Urinary bladder (tissue), 4 donors: ENCODE results near the gene ZNF431. TPM values are rescaled to one million over a fixed set of nuclear protein-coding genes. Genes with fewer than 3 reads are reported as not detected.
"Not testable (repeated sequence)": the region's sequence is repeated elsewhere in the genome, so short reads cannot be mapped to it uniquely, and the experiment has no call there.

Experiments used
- DNase-seq: peaks from one replicate; pipeline ENCODE4 v3.0.0-alpha.2; 2015; ENCODE audit errors: extremely low spot score
- H3K27ac ChIP-seq: one replicate; pipeline ENCODE4 v1.5.1; 2013; ENCODE audit warnings: low read depth, mild to moderate bottlenecking, moderate library complexity
- H3K36me3 ChIP-seq: one replicate; pipeline ENCODE4 v1.6.1; 2013; ENCODE audit warnings: mild to moderate bottlenecking, moderate library complexity; ENCODE audit not compliant: insufficient read depth
- H3K4me1 ChIP-seq: one replicate; pipeline ENCODE4 v1.6.1; 2013; ENCODE audit warnings: mild to moderate bottlenecking, moderate library complexity; ENCODE audit not compliant: insufficient read depth
- H3K4me3 ChIP-seq: one replicate; pipeline ENCODE4 v1.5.1; 2013; ENCODE audit warnings: low read depth, low read length
- WGBS: extraction: QIAGEN DNeasy Blood & Tissue Kit; methylation state at CpG from one replicate; pipeline ENCODE4 v1.1.7; 2013; 5-methylcytosine and 5-hydroxymethylcytosine counted together
- polyA plus RNA-seq: library from polyadenylated mRNA; stranded (reverse); fragments of 200-250 nt; gene quantifications from one replicate; pipeline ENCODE4 v1.2.3, GENCODE V29; 2013
- small RNA-seq: library from RNA; depleted of rRNA; stranded (forward); fragments of <200 nt; gene quantifications from one replicate; pipeline ENCODE3, GENCODE V24; 2014
- total RNA-seq: library from RNA; depleted of rRNA; stranded (reverse); fragments of >200 nt; gene quantifications from one replicate; pipeline ENCODE4 v1.2.3, GENCODE V29; 2014
- donor health status: healthy with polysubstance abuse.
- donor health status: healthy.

The ZNF431 gene
- total and polyA plus RNA-seq, 2 donors, result 5.0 to 21.6 TPM

- 85% methylated on average over 2 of the region's 2 CpGs for WGBS
- H3K4me3 ChIP-seq, result no peak overlapping the region
- no peak overlapping the region for H3K27ac ChIP-seq
- H3K4me1 ChIP-seq, result no peaks in the 10 kb centered on the region
- no peak for DNase-seq
- no peaks in the 10 kb centered on the region for H3K36me3 ChIP-seq
These were observed 24.6 kb downstream of the ZNF431 start for GRCh38 chr19:21166436-21166835.

GRCh38 chr19:21197590-21198295, 55.9 kb downstream of the ZNF431 start:
- no peak for DNase-seq
- 71% methylated on average over 7 of the region's 7 CpGs for WGBS
- no peak overlapping the region for H3K4me3 ChIP-seq

DNA sequence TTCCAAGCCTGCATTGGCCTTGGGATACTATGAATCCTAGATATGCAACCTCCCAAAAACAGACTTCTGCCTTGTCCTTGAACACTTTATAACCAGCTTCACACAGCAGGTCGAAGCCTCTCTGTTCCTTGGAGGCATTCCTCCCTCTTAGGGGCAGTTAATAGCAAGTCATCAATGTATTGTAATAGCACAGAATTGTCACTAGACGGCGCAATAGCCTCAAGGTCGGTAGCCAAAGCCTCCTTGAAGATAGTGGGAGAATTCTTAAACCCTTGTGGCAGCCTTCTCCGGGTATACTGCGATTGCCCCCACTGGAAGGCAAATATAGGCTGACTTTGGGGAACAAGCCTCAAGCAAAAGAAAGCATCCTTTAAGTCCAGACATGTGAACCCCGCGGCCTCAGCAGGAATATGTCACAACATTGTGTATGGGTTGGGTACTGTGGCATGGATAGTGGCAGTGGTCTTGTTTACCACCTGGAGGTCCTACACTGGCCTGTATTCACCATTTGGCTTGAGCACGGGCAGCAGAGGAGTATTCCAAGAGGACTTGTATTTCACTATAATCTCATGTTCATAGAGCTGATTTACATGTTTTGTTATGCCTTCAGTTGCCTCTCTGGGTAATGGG, 61.1 kb downstream of the ZNF431 start:
- H3K27ac ChIP-seq, result no peak overlapping the region
- no peaks in the 10 kb centered on the region for H3K36me3 ChIP-seq
- 49% methylated on average over 9 of the region's 9 CpGs for WGBS
- DNase-seq, result peak; percentile 2
- no peak overlapping the region for H3K4me3 ChIP-seq
- H3K4me1 ChIP-seq, result no peaks in the 10 kb centered on the region

More at GRCh38 chr19:21197590-21198295, 55.9 kb downstream of the ZNF431 start:
- Histone ChIP-seq H3K4me1 (no peaks in the 10 kb centered on the region), H3K36me3 (no peaks in the 10 kb centered on the region), H3K27ac (no peak overlapping the region)

- 16% methylated on average over 6 of the region's 6 CpGs for WGBS
- H3K27ac ChIP-seq, result no peak overlapping the region
- no peak overlapping the region for H3K4me3 ChIP-seq
- DNase-seq, result no peak
- H3K36me3 ChIP-seq, result no peaks in the 10 kb centered on the region
- no peaks in the 10 kb centered on the region for H3K4me1 ChIP-seq
These were observed 68.3 kb downstream of the ZNF431 start for GRCh38 chr19:21210037-21210621.

GRCh38 chr19:21221693-21222092, 79.9 kb downstream of the ZNF431 start:
- Histone ChIP-seq H3K4me3 (no peak overlapping the region), H3K27ac (no peak overlapping the region), H3K36me3 (no peaks in the 10 kb centered on the region), H3K4me1 (no peaks in the 10 kb centered on the region)
- no peak for DNase-seq

DNA sequence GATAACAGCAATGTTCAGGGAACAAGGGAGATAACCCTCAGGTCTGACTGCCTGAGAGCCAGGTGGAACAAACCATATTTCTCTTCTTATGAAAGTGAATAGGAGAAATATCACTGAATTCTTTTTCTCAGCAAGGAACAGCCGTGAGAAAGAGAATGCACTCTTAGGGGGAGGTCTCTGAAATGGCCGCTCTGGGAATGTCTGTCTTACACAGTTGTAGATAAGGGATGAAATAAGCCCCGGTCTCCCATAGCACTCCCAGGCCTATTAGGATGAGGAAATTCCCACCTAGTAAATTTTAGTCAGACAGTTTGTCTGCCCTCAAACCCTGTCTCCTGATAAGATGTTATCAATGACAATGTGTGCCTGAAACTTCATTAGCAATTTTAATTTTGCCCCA, 88.1 kb downstream of the ZNF431 start:
- H3K4me3 ChIP-seq, DNase-seq, H3K27ac ChIP-seq, H3K36me3 ChIP-seq, H3K4me1 ChIP-seq: not testable (repeated sequence)
- WGBS, result 87% methylated on average over 3 of the region's 3 CpGs

- no peak for DNase-seq
- Histone ChIP-seq H3K27ac (no peak overlapping the region), H3K4me3 (no peak overlapping the region), H3K4me1 (no peaks in the 10 kb centered on the region), H3K36me3 (no peaks in the 10 kb centered on the region)
- WGBS, result 90% methylated on average over 2 of the region's 2 CpGs
These were observed 91.9 kb downstream of the ZNF431 start for GRCh38 chr19:21233691-21234090.

DNA sequence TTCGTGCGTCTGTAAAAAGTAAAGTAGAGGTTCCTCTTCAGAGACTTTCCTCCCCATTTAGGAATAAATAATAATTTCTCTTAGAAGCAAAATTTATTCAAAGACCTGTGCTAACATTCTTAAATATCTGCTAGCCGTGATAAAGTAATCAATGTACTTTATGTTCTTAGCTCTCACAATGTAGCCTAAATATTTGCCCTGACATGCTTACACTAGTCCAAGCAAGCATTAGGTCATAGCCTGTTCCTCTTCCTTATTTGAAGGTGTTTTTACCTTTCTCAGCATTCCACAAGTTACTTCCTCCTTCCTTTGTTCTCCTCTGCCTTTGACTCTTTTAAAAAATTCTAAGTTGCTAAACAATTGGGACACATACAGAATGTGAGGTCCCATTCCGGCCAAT, 94.9 kb downstream of the ZNF431 start:
- DNase-seq, H3K4me3 ChIP-seq, H3K36me3 ChIP-seq, H3K4me1 ChIP-seq, H3K27ac ChIP-seq: not testable (repeated sequence)
- whole genome bisulfite sequencing, result 90% methylated on average over 4 of the region's 4 CpGs

GRCh38 chr19:21238670-21239069, 96.8 kb downstream of the ZNF431 start:
- DNase-seq, result no peak
- Histone ChIP-seq H3K27ac (no peak overlapping the region), H3K4me1 (no peaks in the 10 kb centered on the region), H3K36me3 (no peaks in the 10 kb centered on the region), H3K4me3 (no peak overlapping the region)
- 83% methylated on average over 2 of the region's 2 CpGs for WGBS

Small RNA genes lying within 50 kb of the gene (small RNA-seq; reads per million reads assigned to genes)
- not detected for gene RNA5SP469

Other genes starting within 250 kb of the ZNF431 start
- 26.4 TPM for gene ZNF85, start 218.8 kb upstream of the ZNF431 start, total RNA-seq
- gene ZNF85, start 218.8 kb upstream of the ZNF431 start, polyA plus RNA-seq, result 4.7 TPM
- gene ZNF430, start 121.4 kb upstream of the ZNF431 start, total RNA-seq, result 25.9 TPM
- gene ZNF430, start 121.4 kb upstream of the ZNF431 start, polyA plus RNA-seq, result 3.7 TPM
- gene ZNF714, start 59.8 kb upstream of the ZNF431 start, total RNA-seq, result 18.1 TPM
- gene ZNF714, start 59.8 kb upstream of the ZNF431 start, polyA plus RNA-seq, result 2.2 TPM
- 37.9 TPM for gene ZNF708, start 187.4 kb downstream of the ZNF431 start, total RNA-seq
- 3.7 TPM for gene ZNF708, start 187.4 kb downstream of the ZNF431 start, polyA plus RNA-seq
- 18.7 TPM for gene ZNF738, start 217.0 kb downstream of the ZNF431 start, total RNA-seq
- gene ZNF738, start 217.0 kb downstream of the ZNF431 start, polyA plus RNA-seq, result 5.2 TPM